Skeletal muscle cell (primary cell): ENCODE data around the gene GATB.

Experiments used
- DNase-seq: peaks from one replicate; pipeline ENCODE4 v3.0.0-alpha.2; 2010; ENCODE audit warnings: low read depth
- H3K4me3 ChIP-seq: 2 replicates; pipeline ENCODE4 v1.5.1; 2011; ENCODE audit warnings: low read depth, mild to moderate bottlenecking, control low read depth, low read length, moderate library complexity

GATB gene

GRCh38 chr4:151760712-151761661 is at the start of gene GATB:
TSS of gene GATB (minus strand) at chr4:151761007. CDS start at chr4:151760982, 25 bp downstream.
- H3K4me3 ChIP-seq, result peak within 1 kb of the TSS; percentile 85
- peak; percentile 85 for DNase-seq

GRCh38 chr4:151810476-151810875 is 49.7 kb upstream of the GATB start:
- no peak for DNase-seq
- H3K4me3 ChIP-seq, result no peak overlapping the region

- DNase-seq, result no peak
- no peak overlapping the region for H3K4me3 ChIP-seq
Observed at GRCh38 chr4:151809716-151810115, 48.9 kb upstream of the GATB start.

GRCh38 chr4:151808542-151808941 is 47.7 kb upstream of the GATB start:
- H3K4me3 ChIP-seq, result no peak overlapping the region
- no peak for DNase-seq

- H3K4me3 ChIP-seq, result no peak overlapping the region
- no peak for DNase-seq
Observed at GRCh38 chr4:151808120-151808529, 47.3 kb upstream of the GATB start.

- no peak for DNase-seq
Observed at GRCh38 chr4:151807220-151807619, 46.4 kb upstream of the GATB start.

GRCh38 chr4:151806511-151806927 is 45.7 kb upstream of the GATB start:
- peak; percentile 41 for DNase-seq
- H3K4me3 ChIP-seq, result no peak overlapping the region

More at GRCh38 chr4:151807220-151807619, 46.4 kb upstream of the GATB start:
- no peak overlapping the region for H3K4me3 ChIP-seq

GRCh38 chr4:151804821-151805220 is 44.0 kb upstream of the GATB start:
- no peak overlapping the region for H3K4me3 ChIP-seq
- no peak for DNase-seq

GRCh38 chr4:151804086-151804630 is 43.4 kb upstream of the GATB start:
- H3K4me3 ChIP-seq, result no peak overlapping the region
- DNase-seq, result no peak

- H3K4me3 ChIP-seq, result no peak overlapping the region
- DNase-seq, result no peak
Observed at GRCh38 chr4:151803246-151803645, 42.4 kb upstream of the GATB start.

- no peak overlapping the region for H3K4me3 ChIP-seq
- DNase-seq, result no peak
Observed at GRCh38 chr4:151801547-151802516, 41.0 kb upstream of the GATB start.

GRCh38 chr4:151799417-151800012 is 38.7 kb upstream of the GATB start:
- DNase-seq, result no peak
- H3K4me3 ChIP-seq, result no peak overlapping the region

GRCh38 chr4:151798678-151799416 is 38.0 kb upstream of the GATB start:
- no peak for DNase-seq
- H3K4me3 ChIP-seq, result no peak overlapping the region

GRCh38 chr4:151797853-151798252 is 37.0 kb upstream of the GATB start:
- no peak overlapping the region for H3K4me3 ChIP-seq

GRCh38 chr4:151797131-151797530 is 36.3 kb upstream of the GATB start:
- no peak overlapping the region for H3K4me3 ChIP-seq
- DNase-seq, result no peak

More at GRCh38 chr4:151797853-151798252, 37.0 kb upstream of the GATB start:
- no peak for DNase-seq

GRCh38 chr4:151796106-151796505 is 35.3 kb upstream of the GATB start:
- no peak for DNase-seq
- H3K4me3 ChIP-seq, result no peak overlapping the region

GRCh38 chr4:151792995-151793394 is 32.2 kb upstream of the GATB start:
- DNase-seq, result no peak
- H3K4me3 ChIP-seq, result no peak overlapping the region

GRCh38 chr4:151792530-151792929 is 31.7 kb upstream of the GATB start:
- H3K4me3 ChIP-seq, result no peak overlapping the region

GRCh38 chr4:151788021-151788420 is 27.2 kb upstream of the GATB start:
- no peak overlapping the region for H3K4me3 ChIP-seq
- DNase-seq, result no peak

More at GRCh38 chr4:151792530-151792929, 31.7 kb upstream of the GATB start:
- no peak for DNase-seq
